ENCODE measurements around the gene ECD. TPM values are rescaled to one million over a fixed set of nuclear protein-coding genes. Genes with fewer than 3 reads are reported as not detected.

ECD gene
- total RNA-seq, 1 donor from 2014 or later, result 27.8 TPM

- peak overlapping the region; percentile 87 for H3K4me3 ChIP-seq
- intact Hi-C loops (cut with DNase I), result no loop called here
- peak; percentile 60 for ATAC-seq
- peak overlapping the region; percentile 87 for H3K27ac ChIP-seq
- DNase-seq, result peak; percentile 87
- H3K27me3 ChIP-seq, result no peaks in the 10 kb centered on the region
- H3K36me3 ChIP-seq, result peaks cover 4% of the 10 kb centered on the region
- no peak for TF ChIP-seq CTCF (IDR thresholded peaks at IDR 0.05)
- no peaks in the 10 kb centered on the region for H3K9me3 ChIP-seq
- H3K4me1 ChIP-seq, result peaks cover 10% of the 10 kb centered on the region
Measured at GRCh38 chr10:73096041-73096448, 71.8 kb downstream of the ECD start.

DNA sequence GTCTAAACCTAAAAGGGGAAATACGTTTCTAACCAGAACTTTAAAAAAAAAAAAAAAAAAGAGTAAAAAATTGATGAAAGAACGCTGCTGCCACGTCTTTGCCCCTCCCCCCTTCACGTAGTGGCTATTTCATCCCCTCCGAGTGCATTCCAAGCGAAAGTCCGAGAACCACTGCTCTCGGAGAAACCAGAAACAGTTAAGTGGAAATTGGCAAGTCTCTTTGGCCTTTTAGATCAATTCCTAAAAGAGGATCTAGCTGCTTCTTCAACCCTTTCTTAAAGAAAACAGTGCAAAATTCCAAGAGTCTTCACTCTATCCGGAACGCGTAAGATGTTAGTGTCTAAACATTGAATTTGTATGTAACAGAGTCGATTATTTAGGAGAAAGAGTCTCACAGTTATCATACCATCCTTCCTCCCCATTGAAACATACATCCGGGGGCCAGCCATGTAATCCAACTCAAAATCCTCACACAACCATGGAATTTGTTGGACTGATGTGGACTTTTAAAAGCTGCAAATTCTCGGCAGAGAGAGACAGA is 72.3 kb downstream of the ECD start:
- Histone ChIP-seq H3K36me3 (peaks cover 1% of the 10 kb centered on the region), H3K4me3 (peak overlapping the region; percentile 87), H3K9me3 (no peaks in the 10 kb centered on the region), H3K4me1 (peaks cover 10% of the 10 kb centered on the region), H3K27ac (peak overlapping the region; percentile 87), H3K27me3 (no peaks in the 10 kb centered on the region)
- no peak for ATAC-seq
- intact Hi-C loops (cut with DNase I), result no loop called here
- no peak for TF ChIP-seq CTCF (IDR thresholded peaks at IDR 0.05)
- DNase-seq, result no peak

DNA sequence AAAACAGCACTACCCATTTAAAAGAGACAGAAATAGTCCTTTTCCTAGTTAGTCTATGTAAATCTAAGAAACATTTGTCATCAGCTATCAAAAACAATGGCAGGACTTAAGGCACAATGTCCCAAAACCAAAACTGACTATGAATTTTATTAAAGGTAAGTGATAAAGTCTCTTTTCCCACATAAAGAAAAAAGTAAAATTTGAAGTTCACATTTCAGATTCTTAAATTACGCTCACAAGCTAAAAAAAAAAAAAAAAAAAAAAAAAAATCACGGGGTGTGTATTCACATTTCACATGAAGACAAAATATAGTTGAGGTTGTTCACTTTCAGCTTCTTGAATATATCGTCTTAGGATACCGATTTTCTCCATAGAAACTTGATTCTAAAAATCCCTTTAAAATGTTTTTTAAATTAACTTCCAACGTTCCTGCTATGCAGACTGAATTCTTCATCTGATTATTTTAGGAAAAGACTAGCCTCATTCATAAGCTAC is 72.8 kb downstream of the ECD start:
- DNase-seq (no peak), ATAC-seq (no peak)
- Histone ChIP-seq H3K27me3 (no peaks in the 10 kb centered on the region), H3K36me3 (no peaks in the 10 kb centered on the region), H3K27ac (peak overlapping the region; percentile 87), H3K4me3 (peak overlapping the region; percentile 87), H3K9me3 (no peaks in the 10 kb centered on the region), H3K4me1 (peaks cover 10% of the 10 kb centered on the region)
- no peak for TF ChIP-seq CTCF (IDR thresholded peaks at IDR 0.05)
- intact Hi-C loops (cut with DNase I), result no loop called here

GRCh38 chr10:73093922-73094850 is 73.6 kb downstream of the ECD start:
- intact Hi-C loops (cut with DNase I), result no loop called here
- no peak for ATAC-seq
- peaks cover 10% of the 10 kb centered on the region for H3K4me1 ChIP-seq
- H3K36me3 ChIP-seq, result no peaks in the 10 kb centered on the region
- H3K9me3 ChIP-seq, result no peaks in the 10 kb centered on the region
- DNase-seq, result no peak
- no peaks in the 10 kb centered on the region for H3K27me3 ChIP-seq
- H3K4me3 ChIP-seq, result peak overlapping the region; percentile 87
- TF ChIP-seq CTCF (IDR thresholded peaks at IDR 0.05), result no peak
- peak overlapping the region; percentile 87 for H3K27ac ChIP-seq

- Histone ChIP-seq H3K4me1 (peaks cover 10% of the 10 kb centered on the region), H3K27ac (no peak overlapping the region), H3K36me3 (no peaks in the 10 kb centered on the region), H3K27me3 (no peaks in the 10 kb centered on the region), H3K4me3 (no peak overlapping the region), H3K9me3 (no peaks in the 10 kb centered on the region)
- ATAC-seq (no peak), DNase-seq (no peak)
- intact Hi-C loops (cut with DNase I), result no loop called here
- TF ChIP-seq CTCF (IDR thresholded peaks at IDR 0.05), result no peak
Measured at GRCh38 chr10:73092830-73093229, 75.0 kb downstream of the ECD start.

Measured in upper lobe of right lung (tissue), 1 donor.